ENCODE measurements around the gene SMKR1.

The SMKR1 gene

GRCh38 chr7:129489491-129489890, 12.8 kb upstream of the SMKR1 start:
- no peak for DNase-seq (ENCODE audit: low spot score)

GRCh38 chr7:129492391-129492790, 9.9 kb upstream of the SMKR1 start:
- no peak for TF ChIP-seq CTCF (IDR thresholded peaks at IDR 0.05; ENCODE audit: extremely low read depth, missing control alignments)
- DNase-seq (ENCODE audit: low spot score), result no peak

More at GRCh38 chr7:129489491-129489890, 12.8 kb upstream of the SMKR1 start:
- no peak for TF ChIP-seq CTCF (IDR thresholded peaks at IDR 0.05; ENCODE audit: extremely low read depth, missing control alignments)

GRCh38 chr7:129493555-129493954, 8.8 kb upstream of the SMKR1 start:
- TF ChIP-seq CTCF (IDR thresholded peaks at IDR 0.05; ENCODE audit: extremely low read depth, missing control alignments), result no peak

GRCh38 chr7:129494041-129494440, 8.3 kb upstream of the SMKR1 start:
- no peak for DNase-seq (ENCODE audit: low spot score)
- no peak for TF ChIP-seq CTCF (IDR thresholded peaks at IDR 0.05; ENCODE audit: extremely low read depth, missing control alignments)

More at GRCh38 chr7:129493555-129493954, 8.8 kb upstream of the SMKR1 start:
- DNase-seq (ENCODE audit: low spot score), result no peak

GRCh38 chr7:129495987-129496386, 6.3 kb upstream of the SMKR1 start:
- no peak for TF ChIP-seq CTCF (IDR thresholded peaks at IDR 0.05; ENCODE audit: extremely low read depth, missing control alignments)
- DNase-seq (ENCODE audit: low spot score), result no peak

GRCh38 chr7:129496653-129497052, 5.7 kb upstream of the SMKR1 start:
- DNase-seq (ENCODE audit: low spot score), result no peak

GRCh38 chr7:129497156-129497555, 5.2 kb upstream of the SMKR1 start:
- no peak for TF ChIP-seq CTCF (IDR thresholded peaks at IDR 0.05; ENCODE audit: extremely low read depth, missing control alignments)
- no peak for DNase-seq (ENCODE audit: low spot score)

More at GRCh38 chr7:129496653-129497052, 5.7 kb upstream of the SMKR1 start:
- no peak for TF ChIP-seq CTCF (IDR thresholded peaks at IDR 0.05; ENCODE audit: extremely low read depth, missing control alignments)

All from GM20000 (cell line).